Tongue (tissue), 2 donors: ENCODE results near the gene ARHGAP18. TPM values are rescaled to one million over a fixed set of nuclear protein-coding genes. Genes with fewer than 3 reads are reported as not detected.
"Not testable (repeated sequence)": the region's sequence is repeated elsewhere in the genome, so short reads cannot be mapped to it uniquely, and the experiment has no call there.

ENCODE experiments used
- DNase-seq: peaks from one replicate; pipeline ENCODE4 v3.0.0-alpha.2; 2015
- total RNA-seq: library from RNA; depleted of rRNA; stranded (reverse); fragments of >200 nt; gene quantifications from one replicate; pipeline ENCODE4 v1.2.3, GENCODE V29; 2014

The ARHGAP18 gene
- total RNA-seq, 1 donor from 2014 or later: 19.1 TPM

DNA sequence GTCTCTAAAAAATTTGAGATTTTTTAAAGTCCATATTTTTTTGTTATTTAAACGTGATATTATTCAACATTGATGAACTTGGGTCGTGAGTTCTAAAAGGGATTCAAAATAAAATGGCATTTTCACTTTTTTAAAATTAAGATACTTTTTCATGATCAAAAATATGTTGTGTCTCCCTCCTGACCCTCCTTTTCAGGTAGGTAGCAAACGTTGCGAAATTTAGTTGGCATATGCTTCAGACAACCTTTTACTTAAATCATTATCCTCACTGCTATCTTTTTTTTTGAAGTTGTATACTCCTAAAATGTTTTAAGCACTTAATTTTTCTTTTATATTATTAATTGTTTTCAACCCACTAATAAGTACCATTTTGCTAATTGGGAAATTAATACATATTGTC is 133.5 kb downstream of the ARHGAP18 start:
- no peak for DNase-seq

DNA sequence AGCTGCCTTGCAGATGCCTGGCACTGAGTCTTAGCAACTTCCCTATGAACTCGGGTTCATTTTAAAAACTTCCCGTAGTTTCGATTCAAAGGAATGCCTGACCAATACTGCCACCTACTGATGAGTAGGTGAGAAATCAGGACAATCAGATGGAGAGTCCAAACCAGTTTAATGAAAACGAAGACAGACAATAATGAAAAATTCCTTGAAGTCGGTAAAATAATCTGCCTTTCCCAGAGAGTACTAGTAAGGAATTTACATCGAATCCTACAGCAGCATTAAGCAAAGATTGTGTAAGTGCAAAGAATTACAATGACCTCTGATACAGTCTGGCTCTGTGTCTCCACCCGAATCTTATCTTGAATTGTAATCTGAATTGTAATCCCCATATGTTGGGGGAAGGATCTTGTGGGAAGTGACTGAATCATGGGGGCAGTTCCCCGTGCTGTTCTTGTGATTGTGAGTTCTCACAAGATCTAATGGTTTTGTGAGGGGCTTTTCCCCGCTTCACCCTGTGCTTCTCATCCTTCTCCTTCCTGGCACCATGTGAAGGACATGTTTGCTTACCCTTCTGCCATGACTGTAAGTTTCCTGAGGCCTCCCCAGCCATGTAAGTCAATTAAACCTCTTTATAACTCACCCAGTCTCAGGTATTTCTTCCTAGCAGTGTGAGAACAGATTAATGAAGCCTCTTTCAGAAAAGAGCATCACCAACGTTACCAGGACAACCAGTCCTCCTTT is 134.4 kb downstream of the ARHGAP18 start:
- DNase-seq: peak; percentile 68

DNA sequence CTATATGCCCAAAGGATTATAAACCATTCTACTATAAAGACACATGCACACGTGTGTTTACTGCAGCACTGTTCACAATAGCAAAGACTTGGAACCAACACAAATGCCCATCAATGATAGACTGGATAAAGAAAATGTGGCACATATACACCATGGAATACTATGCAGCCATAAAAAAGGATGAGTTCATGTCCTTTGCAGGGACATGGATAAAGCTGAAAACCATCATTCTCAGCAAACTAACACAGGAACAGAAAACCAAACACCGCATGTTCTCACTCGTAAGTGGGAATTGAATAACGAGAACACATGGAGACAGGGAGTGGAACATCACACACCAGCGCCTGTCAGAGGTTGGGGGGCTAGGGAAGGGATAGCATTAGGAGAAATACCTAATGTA is 135.4 kb downstream of the ARHGAP18 start:
- not testable (repeated sequence) for DNase-seq

DNA sequence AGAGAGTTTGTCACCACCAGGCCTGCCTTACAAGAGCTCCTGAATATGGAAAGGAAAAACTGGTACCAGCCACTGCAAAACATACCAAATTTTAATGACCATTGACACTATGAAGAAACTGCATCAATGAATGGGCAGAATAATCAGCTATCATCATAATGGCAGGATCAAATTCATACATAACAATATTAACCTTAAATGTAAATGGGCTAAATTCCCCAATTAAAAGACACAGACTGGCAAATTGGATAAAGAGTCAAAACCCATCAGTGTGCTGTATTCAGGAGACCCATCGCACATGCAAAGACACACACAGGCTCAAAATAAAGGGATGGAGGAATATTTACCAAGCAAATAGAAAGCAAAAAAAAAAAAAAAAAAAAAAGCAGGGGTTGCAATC is 139.0 kb downstream of the ARHGAP18 start:
- not testable (repeated sequence) for DNase-seq

DNA sequence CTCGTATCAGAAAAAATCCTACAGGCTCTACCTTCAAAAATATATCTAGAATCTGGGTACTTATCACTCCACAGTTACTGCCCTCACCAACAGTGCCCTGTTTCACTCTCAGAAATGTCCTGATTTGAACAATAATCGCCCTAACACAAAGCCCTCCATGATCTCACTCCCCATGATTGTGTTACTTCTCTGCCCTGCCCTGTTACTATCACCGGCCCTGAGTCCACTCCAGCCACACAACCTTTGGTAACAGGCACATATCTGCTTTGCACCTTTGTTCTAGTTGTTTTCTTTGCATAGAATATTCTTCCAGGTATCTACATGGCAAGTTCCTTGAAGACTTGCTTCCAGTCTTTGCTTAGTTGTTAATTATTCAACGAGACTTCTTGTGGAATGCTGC is 142.0 kb downstream of the ARHGAP18 start:
- no peak for DNase-seq

DNA sequence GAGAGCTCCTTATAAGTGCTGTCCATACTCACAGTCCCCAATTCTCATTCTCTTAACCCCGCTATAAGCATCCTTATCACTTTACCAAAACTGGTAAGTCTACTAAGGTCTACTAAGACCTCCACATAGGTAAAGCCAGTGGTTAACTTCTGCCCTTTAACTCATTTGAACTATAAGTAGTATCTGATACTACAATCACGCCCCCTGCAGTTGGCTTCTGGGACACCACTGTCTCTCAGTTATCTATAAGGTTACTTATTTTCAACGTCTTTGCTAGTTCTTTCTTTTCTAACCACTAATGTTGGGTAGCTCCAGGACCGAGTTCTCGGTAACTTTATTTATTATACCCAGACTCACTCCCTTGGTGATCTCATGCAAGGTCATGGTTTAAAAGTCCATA is 142.6 kb downstream of the ARHGAP18 start:
- DNase-seq: no peak

DNA sequence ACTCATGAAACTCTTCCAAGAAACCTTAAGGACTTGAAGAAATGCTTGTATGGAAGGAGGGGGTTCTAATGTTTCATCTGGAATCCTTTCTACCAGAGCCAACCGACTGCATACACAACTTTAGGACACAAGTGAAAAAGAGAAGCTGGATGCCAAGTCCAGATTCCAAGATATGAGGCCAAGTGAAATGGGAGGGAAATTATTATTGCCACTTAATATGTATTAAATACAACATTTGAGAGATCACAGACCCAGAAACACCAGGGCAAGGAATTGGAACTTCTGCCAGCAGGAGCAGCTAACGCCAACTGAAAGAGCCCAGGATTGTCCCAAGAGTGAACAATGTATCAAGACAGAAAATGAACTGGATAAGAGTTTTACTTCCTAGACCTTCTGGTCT is 144.2 kb downstream of the ARHGAP18 start:
- DNase-seq: peak; percentile 58

DNA sequence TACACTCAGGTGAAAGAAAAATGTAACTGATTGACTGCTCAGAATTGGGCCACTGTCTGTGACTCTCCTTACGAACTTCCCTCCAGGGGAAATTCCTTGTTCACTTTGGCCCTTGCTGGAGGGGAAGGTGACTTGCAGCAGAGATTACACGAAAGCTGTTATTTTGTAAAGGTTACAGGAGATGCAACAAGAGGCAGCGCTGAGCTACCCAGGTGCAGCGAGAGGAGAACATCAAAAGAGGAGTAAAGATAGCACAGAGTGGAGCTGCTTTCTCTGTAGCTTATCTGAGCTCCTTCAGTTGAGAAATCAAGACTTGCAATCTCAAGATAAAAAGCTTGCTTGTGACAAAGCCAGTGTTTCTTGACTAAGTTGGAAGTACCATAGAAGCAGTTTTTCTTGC is 144.6 kb downstream of the ARHGAP18 start:
- DNase-seq: no peak

DNA sequence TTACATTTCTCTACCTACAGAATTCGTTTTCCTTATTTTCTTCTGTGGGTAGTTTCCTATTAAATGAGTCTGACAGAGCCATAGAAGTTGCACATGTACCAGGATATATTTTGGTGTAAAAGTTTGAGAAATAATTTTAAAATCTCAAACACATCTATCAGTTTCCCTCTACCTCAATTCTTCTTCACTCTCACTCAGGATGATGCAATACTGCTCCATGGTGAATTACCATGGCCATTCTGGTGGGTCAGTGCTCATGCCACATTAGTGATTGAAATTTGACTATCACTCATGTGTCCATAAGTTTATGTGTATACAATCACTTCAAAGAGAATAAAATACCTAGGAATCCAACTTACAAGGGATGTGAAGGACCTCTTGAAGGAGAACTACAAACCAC is 151.7 kb downstream of the ARHGAP18 start:
- no peak for DNase-seq

DNA sequence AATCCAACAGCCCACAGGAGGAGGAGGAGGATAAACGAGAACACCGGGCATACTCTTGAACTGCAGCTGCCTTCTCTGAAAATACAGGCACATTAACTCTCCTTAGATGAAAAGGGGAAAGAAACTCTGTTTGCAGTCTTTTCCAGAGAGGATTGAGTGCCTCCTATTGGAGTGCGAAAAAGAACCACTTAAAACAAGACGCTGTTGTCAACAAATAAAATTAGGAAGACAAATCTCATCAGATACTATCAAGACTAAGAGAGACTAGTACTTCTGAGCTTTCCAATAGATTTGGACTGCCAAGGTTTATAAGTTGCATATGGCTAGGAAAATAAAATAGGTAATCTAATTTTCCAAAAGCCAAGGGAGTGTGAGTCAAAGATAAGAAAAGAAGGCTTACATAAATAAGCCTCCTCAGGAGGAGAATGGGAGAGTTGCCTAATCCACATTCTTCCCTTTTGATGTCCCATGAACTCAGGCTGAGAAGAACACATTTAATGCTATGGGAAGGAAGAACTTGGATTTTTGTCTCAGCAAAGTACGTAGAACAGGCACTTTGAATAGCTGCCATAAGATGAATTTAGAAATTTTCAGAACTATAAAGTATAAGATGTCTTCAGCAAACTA is 154.7 kb downstream of the ARHGAP18 start:
- DNase-seq: no peak

DNA sequence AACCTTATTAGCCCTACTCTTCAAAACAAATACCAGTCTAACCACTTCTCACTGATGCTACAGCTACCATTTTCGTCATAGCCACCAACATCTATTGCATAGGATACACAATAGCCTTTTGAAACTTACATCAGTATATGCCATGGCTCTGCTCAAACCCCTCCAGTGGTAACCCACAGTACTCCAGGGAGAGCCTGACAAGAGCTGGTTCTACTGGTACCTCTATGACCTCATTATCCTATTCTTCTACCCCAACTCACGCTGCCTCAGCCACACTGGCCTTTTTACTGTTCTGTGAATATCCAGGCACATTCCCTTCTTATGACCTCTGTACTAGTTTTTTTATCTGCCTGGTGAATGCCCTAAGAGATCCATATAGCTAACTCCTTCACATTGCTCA is 157.6 kb downstream of the ARHGAP18 start:
- DNase-seq: no peak

DNA sequence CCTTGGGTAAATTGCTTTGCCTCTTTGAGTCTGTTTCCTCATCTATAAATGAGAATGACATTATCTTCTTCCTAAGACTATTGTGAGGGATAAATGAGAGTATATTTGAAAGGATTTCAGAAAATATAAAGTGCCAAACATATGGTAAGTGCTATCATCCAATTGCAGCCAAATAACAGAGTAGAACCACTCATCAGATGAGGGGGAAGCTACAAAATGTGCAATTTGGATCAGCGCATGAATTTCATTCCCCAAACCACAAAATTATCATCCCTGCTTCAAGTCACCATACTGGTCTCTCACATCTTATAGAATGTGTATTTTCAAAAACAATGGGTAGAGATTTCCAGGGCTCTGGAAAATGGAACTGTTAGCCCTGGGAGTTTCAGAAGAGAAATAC is 158.5 kb downstream of the ARHGAP18 start:
- no peak for DNase-seq

DNA sequence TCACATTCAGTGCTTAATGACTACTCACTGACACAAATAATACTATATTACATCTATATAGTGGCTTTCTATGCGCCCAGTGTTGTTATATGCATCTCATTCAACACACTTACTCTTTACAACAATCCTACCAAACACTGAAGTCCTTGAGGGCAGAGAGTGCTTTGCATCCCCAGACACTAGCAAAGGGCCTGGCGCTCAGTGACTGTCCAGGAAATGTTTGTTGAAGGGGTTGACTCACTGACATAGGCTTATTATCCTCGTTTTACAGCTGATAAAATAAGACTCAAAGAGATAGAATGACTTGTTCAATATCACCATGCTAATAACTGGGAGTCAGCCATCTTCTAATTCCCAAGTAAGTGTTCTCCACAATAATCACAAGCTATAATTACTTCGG is 163.3 kb downstream of the ARHGAP18 start:
- DNase-seq: no peak

DNA sequence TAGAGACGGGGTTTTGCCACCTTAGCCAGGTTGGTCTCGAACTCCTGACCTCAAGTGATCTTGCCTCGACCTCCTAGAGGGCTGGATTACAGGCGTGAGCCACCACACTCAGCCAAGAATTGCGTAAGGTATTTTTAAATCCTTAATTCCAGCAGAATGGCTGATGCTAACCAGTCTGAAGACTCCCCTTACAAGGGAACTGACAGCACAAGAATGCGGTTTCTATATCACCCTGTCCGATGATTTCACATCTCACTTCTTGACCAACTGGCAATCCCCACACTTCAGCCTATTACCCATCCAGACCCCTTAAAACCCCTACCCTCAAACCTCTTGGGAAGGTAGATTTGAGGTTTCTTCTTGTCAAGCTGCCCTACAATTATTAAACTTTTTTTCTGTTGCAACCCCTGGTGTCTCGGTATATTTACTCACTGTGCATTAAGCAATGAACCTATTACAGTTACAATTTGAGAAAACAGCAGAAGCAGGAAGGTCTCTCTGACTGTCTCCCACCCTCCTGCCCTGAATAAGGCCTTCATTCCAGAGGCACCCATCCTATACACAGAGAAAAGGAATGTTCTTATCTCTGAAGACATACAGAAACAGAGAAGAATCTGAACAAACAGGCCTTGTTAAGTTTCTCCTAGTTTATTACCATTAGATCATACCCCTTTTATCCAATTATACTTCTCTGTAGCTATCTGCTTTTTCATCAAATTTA is 164.9 kb downstream of the ARHGAP18 start:
- no peak for DNase-seq

DNA sequence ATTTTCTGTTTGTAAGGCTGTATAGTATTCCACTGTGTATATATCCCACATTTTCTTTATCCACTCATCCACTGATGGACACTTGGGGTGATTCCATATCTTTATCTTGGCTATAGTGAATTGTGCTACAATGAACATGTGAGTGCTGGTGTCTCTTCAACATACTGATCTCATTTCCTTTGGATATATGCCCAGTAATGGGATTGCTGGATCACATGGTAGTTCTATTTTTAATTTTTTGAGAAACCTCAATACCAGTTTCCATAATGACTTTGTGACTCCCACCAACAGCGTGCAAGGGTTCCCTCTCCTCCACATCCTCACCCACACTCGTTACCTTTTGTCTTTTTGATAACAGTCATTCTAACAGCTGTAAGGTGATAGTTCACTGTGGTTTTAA is 166.0 kb downstream of the ARHGAP18 start:
- no peak for DNase-seq

DNA sequence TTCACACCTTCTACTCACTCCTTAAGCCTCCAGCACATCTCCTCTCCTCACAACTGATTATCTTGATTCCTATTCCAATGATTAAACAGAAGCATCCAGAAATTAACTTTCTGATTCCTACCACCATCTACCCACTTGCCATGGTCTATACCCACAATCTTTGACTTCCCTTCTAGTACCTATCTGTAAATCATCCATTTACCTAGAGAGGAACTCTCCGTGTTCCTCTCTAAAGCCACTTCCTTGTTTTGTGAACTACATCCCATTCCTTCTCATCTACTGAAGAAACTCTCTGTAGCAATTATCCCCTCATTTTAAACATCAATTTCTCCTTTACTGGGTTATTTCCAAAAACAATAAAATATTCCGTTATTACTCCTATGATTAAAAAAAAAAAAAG is 167.3 kb downstream of the ARHGAP18 start:
- DNase-seq: no peak

DNA sequence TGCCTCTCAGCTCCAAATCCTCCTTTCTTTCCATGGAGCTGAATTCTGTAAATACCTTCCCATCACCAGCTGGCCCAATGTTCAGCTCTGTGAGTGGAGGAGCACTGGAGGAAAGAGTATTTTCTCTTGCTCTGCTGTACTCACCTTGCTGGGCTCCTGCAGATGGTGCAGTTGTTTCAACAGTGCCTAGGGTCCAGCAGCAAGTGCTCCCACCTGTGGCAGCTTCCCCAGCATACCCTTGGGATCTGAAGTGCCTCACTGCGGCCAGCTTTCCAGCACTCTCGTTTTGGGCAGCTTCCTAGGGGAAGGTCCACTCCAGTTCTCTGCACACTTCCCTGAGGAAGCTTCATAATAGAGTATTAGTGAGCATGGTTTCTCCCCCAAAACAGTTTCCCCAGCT is 170.9 kb downstream of the ARHGAP18 start:
- no peak for DNase-seq

DNA sequence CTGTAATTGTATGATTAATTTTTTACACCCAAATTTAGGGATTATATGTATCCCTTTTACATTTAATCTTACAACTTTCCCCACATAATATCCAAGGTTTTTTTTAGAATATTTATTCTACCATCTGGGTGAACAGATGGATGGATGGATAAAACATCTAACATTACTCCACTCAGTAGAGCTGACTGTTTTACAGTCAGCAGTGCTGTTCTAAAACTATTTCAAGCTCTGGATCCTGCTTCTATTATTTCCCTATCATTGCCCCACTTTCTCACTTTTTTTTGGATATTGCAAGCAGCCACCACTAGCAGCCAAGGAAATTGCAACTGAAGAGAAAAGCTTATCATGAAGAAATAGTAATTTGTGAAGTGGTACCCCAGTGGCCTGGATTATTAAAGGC is 173.7 kb downstream of the ARHGAP18 start:
- DNase-seq: no peak

DNA sequence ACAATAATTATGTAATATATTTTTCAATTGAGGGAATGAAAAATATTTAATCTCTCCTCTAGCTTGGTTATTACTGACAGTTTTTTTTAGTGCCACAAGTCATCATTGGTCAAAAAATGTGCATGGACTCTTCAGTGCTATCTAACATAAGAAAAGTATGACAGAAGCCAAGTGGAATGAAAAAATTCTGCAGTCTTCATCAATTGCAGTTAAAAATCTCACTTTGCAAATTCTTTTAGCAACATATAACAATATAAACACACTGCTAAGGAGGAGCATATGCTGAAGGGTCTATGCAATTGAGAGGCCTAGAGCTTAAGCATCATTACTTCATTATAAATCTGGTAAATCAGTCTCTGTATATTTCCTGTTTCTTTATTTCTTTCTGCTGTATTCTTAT is 175.1 kb downstream of the ARHGAP18 start:
- no peak for DNase-seq
